Measurements from ENCODE around the gene ITPR3. TPM values are rescaled to one million over a fixed set of nuclear protein-coding genes. Genes with fewer than 3 reads are reported as not detected.

Gene ITPR3
- total and polyA plus RNA-seq, 8 donors: 70.8 to 147 (median 94.4) TPM

DNA sequence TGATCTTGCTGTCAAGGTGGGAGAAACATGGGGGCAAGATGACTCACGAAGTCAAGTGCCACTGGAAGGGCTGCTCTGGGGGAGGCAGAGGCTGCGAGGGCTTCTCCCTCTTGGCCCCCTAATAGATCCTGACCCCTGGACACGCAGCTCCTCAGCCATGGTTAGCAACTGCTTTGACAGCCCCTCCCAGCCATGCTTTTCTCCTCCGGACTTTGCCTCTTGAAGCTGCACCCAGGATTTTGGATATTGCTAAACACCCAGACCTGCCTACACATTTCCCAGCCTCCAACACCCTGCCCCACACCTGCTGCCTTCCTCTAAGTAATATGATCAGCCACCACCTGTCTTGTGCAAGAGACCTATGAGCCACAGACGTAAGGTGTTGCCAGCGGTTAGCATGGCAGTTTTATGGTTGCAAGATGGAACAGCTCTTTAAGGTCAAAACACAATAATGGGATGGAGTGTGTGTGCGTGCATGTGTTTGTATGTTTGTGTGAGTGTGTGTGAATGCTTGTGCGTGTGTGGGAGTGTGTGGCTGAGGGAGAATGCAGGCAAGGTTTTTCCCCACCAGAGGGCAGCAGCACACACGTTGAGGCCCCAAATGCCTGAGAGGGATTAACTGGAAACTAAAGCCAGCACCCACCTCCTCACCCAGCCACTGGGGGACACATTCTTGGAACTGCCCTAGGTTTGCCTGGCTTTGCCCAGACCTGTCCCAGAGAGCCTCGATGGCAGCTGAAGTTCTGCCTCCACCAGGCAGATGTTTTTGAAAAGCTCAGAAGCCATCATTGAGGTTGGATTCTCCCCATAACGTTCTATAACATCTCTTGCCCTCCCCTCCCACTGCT lies 123.1 kb downstream of the ITPR3 start:
- H3K27ac ChIP-seq: no peak overlapping the region
- no peak overlapping the region for H3K4me3 ChIP-seq
- intact Hi-C loops (cut with DNase I): no loop called here
- no peaks in the 10 kb centered on the region for H3K9me3 ChIP-seq
- H3K4me1 ChIP-seq: peaks cover 7 to 22% of the 10 kb centered on the region in 2 donors
- DNase-seq (peak; percentile 43 to 84 (median 68)), ATAC-seq (peak; percentile 88)
- no peaks in the 10 kb centered on the region for H3K27me3 ChIP-seq
- no peaks in the 10 kb centered on the region for H3K36me3 ChIP-seq
- TF ChIP-seq, protein P1, sequence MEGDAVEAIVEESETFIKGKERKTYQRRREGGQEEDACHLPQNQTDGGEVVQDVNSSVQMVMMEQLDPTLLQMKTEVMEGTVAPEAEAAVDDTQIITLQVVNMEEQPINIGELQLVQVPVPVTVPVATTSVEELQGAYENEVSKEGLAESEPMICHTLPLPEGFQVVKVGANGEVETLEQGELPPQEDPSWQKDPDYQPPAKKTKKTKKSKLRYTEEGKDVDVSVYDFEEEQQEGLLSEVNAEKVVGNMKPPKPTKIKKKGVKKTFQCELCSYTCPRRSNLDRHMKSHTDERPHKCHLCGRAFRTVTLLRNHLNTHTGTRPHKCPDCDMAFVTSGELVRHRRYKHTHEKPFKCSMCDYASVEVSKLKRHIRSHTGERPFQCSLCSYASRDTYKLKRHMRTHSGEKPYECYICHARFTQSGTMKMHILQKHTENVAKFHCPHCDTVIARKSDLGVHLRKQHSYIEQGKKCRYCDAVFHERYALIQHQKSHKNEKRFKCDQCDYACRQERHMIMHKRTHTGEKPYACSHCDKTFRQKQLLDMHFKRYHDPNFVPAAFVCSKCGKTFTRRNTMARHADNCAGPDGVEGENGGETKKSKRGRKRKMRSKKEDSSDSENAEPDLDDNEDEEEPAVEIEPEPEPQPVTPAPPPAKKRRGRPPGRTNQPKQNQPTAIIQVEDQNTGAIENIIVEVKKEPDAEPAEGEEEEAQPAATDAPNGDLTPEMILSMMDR (IDR thresholded peaks at IDR 0.05): peak; percentile 79 to 93

GRCh38 chr6:33744895-33745546 lies 123.9 kb downstream of the ITPR3 start:
- peak overlapping the region in 1 of 2 donors; percentile 6 for H3K4me3 ChIP-seq

DNA sequence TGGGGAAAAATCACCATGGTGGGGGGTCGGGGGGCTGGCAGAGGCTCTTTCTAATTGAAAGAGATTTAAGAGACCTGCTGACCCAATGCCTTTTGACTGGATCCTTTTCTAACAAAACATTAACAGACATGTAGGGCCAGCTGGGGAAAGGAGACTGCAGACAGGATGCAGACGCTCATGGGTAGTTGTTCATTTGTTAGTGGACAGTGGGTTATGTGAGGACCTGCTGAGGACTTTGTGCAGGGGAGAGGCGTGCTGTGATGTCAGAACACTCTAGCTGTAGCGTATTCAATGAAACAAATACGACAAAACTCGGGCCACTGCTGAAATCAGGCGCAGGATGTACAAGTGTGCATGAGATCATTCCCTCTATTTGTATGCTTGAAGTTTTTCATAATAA lies 124.4 kb downstream of the ITPR3 start:
- Histone ChIP-seq H3K36me3 (no peaks in the 10 kb centered on the region), H3K27ac (no peak overlapping the region), H3K4me3 (peak overlapping the region in 1 of 2 donors; percentile 6), H3K27me3 (no peaks in the 10 kb centered on the region), H3K9me3 (no peaks in the 10 kb centered on the region), H3K4me1 (peaks cover 7 to 12% of the 10 kb centered on the region in 2 donors)
- intact Hi-C loops (cut with DNase I): no loop called here
- TF ChIP-seq, protein P1 (IDR thresholded peaks at IDR 0.05): no peak
- ATAC-seq (no peak), DNase-seq (peak in 1 of 4 donors; percentile 60)

More at GRCh38 chr6:33744895-33745546, 123.9 kb downstream of the ITPR3 start:
- Histone ChIP-seq H3K9me3 (no peaks in the 10 kb centered on the region), H3K36me3 (no peaks in the 10 kb centered on the region), H3K27me3 (no peaks in the 10 kb centered on the region), H3K27ac (no peak overlapping the region), H3K4me1 (peaks cover 7 to 16% of the 10 kb centered on the region in 2 donors)
- ATAC-seq: no peak
- no peak for DNase-seq
- intact Hi-C loops (cut with DNase I): no loop called here
- TF ChIP-seq, protein P1 (IDR thresholded peaks at IDR 0.05): no peak

Small RNA genes within 50 kb of the gene (microRNA-seq; reads per million reads assigned to microRNA genes)
- 6.5 to 9.6 reads per million in 2 donors for gene MIR3934

Other genes with a start within 250 kb of the ITPR3 start
- gene KIFC1, start 229.5 kb upstream of the ITPR3 start, total RNA-seq: 1 to 10 TPM; 5.8 to 9.9 TPM
- 10 to 100 TPM; 30.7 to 73.6 (median 42.4) TPM for gene KIFC1, start 229.5 kb upstream of the ITPR3 start, polyA plus RNA-seq (ENCODE audit: insufficient read length in 6 of 6)
- gene PHF1, start 210.3 kb upstream of the ITPR3 start, total RNA-seq: 10 to 100 TPM; 43.4 to 45.6 TPM
- gene PHF1, start 210.3 kb upstream of the ITPR3 start, polyA plus RNA-seq (ENCODE audit: insufficient read length in 6 of 6): 10 to 100 TPM; 64.6 to 91.9 (median 73.5) TPM
- gene CUTA, start 203.2 kb upstream of the ITPR3 start, total RNA-seq: 100 to 1,000 TPM; 144 to 175 TPM
- gene CUTA, start 203.2 kb upstream of the ITPR3 start, polyA plus RNA-seq (ENCODE audit: insufficient read length in 6 of 6): 100 to 1,000 TPM; 165 to 189 (median 177) TPM
- 10 to 100 TPM; 18.1 to 18.5 TPM for gene SYNGAP1, start 201.3 kb upstream of the ITPR3 start, total RNA-seq
- 10 to 100 TPM; 42.8 to 51.2 (median 45.8) TPM for gene SYNGAP1, start 201.3 kb upstream of the ITPR3 start, polyA plus RNA-seq (ENCODE audit: insufficient read length in 6 of 6)
- gene ZBTB9, start 166.7 kb upstream of the ITPR3 start, total RNA-seq: 1 to 10 TPM; 5.8 to 9.8 TPM
- 10 to 100 TPM in 4 of 6 donors, 1 to 10 TPM in 2; 9.4 to 13.6 (median 11.2) TPM for gene ZBTB9, start 166.7 kb upstream of the ITPR3 start, polyA plus RNA-seq (ENCODE audit: insufficient read length in 6 of 6)
- gene BAK1, start 41.0 kb upstream of the ITPR3 start, total RNA-seq: 10 to 100 TPM; 26.5 to 27.0 TPM
- gene BAK1, start 41.0 kb upstream of the ITPR3 start, polyA plus RNA-seq (ENCODE audit: insufficient read length in 6 of 6): 10 to 100 TPM; 13.1 to 19.3 (median 17.9) TPM
- gene UQCC2, start 90.4 kb downstream of the ITPR3 start, total RNA-seq: 10 to 100 TPM; 60.3 to 73.7 TPM
- gene UQCC2, start 90.4 kb downstream of the ITPR3 start, polyA plus RNA-seq (ENCODE audit: insufficient read length in 6 of 6): 10 to 100 TPM; 54.4 to 83.1 (median 59.8) TPM
- gene IP6K3, start 125.6 kb downstream of the ITPR3 start, total RNA-seq: 1 to 10 TPM in 1 of 2 donors, under 1 TPM in 1; 0.87 to 3.4 TPM
- gene IP6K3, start 125.6 kb downstream of the ITPR3 start, polyA plus RNA-seq (ENCODE audit: insufficient read length in 6 of 6): 1 to 10 TPM; 2.8 to 5.4 (median 3.9) TPM
- 10 to 100 TPM; 47.9 to 57.7 TPM for gene LEMD2, start 167.8 kb downstream of the ITPR3 start, total RNA-seq
- 10 to 100 TPM; 68.5 to 80.7 (median 70.5) TPM for gene LEMD2, start 167.8 kb downstream of the ITPR3 start, polyA plus RNA-seq (ENCODE audit: insufficient read length in 6 of 6)
- not detected for gene MLN, start 182.7 kb downstream of the ITPR3 start, total RNA-seq
- under 1 TPM in 1 of 6 donors, not detected in 5; 0.28 TPM for gene MLN, start 182.7 kb downstream of the ITPR3 start, polyA plus RNA-seq (ENCODE audit: insufficient read length in 6 of 6)

All from left lung (tissue), 10 donors.